Medulla oblongata (tissue), 1 donor: Measurements from ENCODE around the gene UQCRC1.
A peak's percentile ranks its signal among the peaks of the same experiment; 100 is the strongest.

Source experiments
- DNase-seq: peaks from one replicate; pipeline ENCODE4 v3.0.0-alpha.2; 2015; ENCODE audit errors: extremely low spot score

The UQCRC1 gene

DNA sequence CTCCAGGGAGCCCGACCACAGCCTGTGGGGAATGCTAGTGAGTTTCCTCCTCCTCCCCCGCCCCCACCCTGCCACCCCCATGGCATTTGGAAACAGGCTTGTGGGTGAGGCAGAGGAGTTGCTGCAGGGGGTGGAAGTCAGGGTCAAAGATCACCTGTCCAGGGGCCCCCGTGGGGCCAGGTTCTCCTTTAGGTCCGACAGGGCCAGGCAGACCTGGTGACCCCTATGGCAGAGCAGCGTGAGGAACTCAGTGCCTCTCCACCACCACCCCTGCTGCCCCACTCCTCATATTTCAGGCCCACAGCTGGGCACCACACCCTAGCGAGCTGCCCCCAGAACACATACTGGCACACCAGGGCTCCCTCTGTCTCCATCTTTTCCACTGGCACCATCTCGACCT lies 36.9 kb downstream of the UQCRC1 start:
- no peak for DNase-seq

DNA sequence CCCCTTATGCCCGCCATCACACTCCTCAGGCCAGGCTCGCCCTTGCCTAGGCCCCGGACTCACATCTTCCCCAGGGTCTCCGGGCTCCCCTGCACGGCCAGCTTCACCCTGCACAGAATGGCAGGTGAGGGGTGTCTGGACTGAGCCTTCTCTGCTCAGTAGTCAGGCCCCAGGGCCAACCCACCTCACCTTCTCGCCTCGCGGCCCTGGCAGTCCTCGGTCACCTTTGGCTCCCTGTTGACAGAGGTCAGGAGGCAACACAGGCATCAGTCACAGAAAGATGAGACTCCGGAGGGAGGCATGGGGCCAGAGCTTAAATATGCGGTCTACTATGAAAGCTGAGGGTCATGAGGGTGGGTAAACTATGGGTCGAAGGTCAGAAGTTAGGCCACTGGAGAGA lies 37.5 kb downstream of the UQCRC1 start:
- no peak for DNase-seq

DNA sequence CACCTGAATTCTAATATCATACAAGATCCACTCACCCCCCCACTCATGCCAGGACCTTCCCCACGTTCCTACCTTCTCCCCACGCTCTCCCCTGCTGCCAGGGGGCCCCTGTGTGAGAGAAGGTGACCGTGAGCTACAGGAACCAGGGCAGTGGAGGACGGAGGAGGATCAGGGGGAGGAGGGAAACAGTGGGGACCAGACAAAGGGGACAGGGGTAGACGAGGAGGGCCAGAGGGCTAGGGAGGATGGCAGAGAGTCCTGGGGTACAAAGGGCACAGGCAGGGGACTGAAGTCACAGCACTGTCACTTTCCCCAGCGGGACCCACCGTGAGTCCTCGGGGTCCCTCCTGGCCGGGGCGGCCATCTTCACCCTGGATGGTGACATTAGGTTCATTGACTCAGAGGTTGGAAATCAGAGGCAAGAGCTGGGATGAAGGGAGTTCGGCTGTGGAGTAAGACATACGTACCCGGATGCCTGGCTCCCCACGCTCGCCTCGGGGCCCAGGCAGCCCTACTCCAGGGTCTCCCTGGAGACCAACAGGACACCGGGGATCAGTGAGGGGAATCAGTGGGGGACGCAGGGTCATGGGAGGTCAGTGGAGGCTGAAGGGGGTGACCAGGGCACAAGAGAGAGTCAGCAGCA lies 39.5 kb downstream of the UQCRC1 start:
- DNase-seq = no peak

DNA sequence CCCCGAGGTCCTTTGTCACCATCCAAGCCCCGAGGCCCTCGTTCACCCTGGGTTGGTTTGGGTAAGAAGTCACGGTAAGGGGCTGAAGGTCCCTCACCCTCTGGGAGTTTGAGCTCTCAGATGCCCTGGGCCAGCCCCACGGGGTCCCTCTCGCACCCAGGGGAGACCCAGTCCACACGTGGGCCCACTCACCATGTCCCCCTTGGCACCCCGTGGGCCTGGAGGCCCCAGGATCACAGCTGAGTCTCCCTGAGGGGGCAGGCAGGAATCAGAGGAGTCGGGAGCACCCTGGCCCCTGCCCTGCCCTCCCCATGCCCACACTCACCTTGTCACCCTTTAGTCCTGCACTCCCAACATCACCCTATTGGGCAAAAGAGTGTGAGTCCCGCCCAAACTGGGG lies 40.0 kb downstream of the UQCRC1 start:
- DNase-seq = no peak

DNA sequence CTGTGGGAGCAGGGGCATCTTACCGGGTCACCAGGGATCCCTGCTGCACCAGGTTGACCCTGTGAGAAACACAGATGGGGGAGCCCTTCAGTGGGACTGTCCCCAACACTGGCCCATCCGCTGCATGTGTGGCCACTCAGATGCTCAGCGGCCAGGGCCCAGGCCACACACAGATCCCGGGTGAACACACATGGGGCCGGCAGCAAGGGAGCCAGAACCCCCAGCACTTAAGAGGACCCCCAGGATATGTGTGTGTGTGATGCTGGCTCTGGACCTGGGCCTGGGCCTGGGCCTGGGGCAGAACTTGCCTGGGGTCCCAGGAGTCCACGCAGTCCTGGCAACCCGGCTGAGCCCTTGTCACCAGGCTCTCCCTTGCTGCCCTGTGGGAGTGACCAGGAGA lies 41.0 kb downstream of the UQCRC1 start:
- no peak for DNase-seq

DNA sequence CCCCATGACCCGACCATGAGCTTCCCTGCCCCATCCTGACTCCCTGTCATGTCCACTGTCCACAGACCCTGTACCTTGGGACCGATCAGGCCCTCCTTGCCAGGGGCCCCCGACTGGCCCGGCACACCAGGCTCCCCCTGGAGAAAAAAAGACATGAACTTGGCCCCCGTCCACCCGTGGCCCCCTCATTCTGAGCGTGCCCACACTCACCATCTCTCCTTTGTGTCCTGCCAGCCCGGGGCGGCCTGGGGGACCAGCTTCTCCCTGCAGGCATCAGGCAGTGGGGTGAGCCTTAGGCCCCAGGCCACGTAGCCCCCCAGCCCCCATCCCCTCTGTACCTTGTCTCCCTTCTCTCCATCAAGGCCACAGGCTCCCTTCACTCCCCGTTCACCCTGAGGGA lies 41.9 kb downstream of the UQCRC1 start:
- no peak for DNase-seq

DNA sequence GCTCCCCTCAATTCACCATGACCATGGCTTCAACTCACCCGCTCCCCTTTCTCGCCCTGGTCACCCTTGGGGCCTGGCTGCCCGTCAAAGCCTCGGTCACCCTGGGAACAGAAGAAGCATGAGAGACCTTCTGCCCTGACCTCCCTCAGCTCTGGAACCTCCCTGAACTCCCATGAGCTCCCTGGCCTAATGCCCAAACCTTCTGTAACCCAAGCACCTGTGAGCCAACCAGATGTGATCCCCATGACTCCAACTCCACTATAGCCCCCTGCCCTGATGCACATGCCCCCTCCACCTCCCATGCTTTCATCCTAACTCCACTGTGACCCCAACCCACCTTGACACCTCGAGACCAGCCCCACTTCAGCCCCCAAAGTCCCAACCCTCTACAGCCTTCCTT lies 42.4 kb downstream of the UQCRC1 start:
- no peak for DNase-seq

DNA sequence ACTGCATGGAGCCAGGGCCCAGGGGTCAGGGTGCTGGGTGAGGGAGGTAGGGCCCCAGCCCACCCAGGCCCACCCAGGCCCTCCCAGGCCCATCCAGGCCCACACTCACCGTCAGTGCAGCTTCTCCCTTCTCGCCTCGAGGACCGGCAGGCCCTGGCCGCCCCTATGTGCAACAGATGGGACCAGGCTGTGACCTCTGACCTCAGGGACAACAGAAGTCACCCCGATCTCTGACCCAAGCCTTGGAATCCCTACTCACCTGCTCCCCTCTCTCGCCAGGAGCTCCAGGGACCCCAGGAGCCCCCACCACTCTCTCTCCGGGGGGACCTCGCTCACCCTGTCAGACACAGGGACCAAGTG lies 43.1 kb downstream of the UQCRC1 start:
- DNase-seq = no peak

DNA sequence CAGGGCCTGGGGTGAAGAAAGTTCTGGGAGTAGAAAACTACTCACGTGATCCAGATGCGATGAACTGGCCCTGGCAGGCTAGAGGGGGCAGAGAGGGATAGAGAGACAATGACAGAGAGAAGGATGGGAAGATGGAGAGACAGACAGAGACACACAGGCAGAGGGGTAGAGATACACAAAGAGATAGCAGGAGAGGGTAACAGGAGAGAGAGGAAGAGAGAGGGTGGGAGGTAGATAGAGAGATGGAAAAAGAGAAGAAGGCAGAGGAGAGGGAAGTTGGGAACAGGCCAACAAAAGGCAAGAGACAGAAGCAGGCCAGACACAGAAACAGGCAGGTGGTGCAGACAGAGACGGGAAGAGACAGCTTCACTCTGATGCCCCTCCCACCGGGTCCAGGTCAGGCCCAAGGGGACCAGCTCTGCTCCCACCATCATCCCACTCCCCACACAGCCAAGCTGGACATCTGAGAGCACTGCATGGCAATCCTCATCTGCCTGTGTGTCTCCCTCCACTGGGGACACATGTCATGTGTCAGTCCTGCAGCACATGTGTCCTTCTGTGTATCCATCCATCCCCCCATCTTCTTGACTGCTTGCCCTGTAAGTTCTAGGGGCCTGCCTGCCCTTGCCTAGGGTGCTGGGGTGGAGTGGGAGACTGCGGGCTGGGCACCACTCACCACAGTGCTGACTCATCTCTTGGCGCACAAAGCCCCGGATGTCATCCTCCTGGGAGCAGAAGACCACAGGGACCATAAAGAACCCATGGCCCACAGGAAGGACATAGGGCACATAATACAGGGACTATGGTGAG lies 43.6 kb downstream of the UQCRC1 start:
- DNase-seq = no peak

DNA sequence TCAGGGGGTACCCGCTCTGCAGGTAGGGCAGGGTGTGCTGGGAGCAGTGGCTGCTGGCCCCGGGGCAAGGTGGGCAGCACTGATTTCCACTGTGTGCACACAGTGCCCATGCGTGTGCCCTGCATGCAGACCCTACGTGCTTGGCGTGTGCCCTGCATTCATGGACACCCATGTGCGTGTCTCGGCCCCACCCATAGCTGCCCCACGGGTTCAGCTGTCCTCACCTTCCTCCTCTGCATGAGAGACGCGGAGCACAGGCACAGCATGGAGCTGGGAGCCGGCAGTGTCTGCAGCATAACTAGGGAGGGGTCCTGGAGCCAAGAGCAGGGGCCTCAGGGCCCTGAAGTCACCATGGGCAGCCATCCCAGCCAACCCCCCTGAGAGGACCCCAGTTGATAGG lies 44.3 kb downstream of the UQCRC1 start:
- no peak for DNase-seq

DNA sequence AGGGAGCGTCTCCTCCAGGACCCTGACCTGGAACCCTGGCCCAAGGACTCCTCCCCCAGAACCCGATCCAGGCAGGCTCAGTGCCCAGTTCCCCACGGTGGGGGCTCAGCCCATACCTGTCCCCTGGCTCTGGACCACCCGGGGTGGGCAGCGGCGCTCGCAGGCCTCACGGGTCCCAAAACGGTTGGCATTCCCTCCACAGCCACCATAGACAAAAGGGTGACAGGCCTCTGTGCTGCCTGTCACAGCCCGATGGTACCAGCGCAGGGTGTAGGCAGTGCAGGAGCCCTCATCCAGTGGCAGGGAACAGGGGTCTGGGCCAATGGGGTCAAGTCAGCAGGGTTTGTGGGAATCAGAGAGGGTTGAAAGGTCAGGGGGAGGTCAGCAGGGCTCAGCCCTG lies 44.8 kb downstream of the UQCRC1 start:
- DNase-seq = no peak

DNA sequence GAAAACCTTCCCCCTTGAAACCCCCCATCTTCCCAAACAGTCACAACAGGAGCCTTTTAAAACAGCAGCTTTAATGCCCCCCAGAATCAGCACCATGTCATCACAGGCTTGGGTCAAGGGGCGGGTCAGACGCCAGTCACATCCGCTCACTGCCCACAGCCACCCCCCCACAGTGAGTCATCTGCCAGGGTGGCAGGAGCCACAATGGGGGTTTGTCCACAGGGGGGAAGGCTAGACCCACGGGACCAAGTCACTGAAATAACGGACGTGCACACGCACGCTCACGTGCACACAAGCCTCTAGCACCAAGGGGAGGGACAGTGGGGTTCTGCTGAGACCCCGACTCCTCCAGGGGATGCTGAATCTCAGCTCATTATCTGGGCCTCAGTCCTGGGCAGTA lies 45.4 kb downstream of the UQCRC1 start:
- peak; percentile 75 for DNase-seq

DNA sequence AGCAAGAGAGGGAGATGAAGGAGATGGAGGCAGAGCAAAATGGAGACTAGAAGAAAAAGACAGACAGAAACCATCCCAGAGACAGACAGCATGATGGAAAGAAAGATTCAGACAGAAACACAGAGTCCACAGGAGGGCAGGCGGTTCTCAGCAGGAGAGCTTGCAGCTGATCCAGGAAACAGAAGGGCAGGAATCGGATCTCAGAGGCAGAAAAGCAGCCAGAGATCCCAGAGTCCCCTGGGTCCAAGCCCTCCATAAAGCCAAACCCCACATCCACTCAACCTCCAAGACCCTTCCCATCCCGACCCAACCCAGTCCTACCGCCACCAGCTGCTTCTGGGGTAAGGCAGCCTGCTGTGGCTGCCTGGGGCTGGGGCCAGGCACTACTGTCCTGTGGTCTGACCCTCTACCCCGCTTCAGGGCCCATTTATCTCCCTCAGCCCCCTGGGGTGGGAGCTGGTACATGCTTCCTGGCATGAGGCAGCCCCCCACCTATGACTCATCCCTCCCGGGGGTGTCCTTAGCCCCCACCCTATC lies 46.0 kb downstream of the UQCRC1 start, which contains the start of gene UCN2:
TSS of gene UCN2 (minus strand) at position 400 of the 537 bp plus-strand sequence. CDS start 657 bp downstream, outside the sequence.
- DNase-seq = no peak

DNA sequence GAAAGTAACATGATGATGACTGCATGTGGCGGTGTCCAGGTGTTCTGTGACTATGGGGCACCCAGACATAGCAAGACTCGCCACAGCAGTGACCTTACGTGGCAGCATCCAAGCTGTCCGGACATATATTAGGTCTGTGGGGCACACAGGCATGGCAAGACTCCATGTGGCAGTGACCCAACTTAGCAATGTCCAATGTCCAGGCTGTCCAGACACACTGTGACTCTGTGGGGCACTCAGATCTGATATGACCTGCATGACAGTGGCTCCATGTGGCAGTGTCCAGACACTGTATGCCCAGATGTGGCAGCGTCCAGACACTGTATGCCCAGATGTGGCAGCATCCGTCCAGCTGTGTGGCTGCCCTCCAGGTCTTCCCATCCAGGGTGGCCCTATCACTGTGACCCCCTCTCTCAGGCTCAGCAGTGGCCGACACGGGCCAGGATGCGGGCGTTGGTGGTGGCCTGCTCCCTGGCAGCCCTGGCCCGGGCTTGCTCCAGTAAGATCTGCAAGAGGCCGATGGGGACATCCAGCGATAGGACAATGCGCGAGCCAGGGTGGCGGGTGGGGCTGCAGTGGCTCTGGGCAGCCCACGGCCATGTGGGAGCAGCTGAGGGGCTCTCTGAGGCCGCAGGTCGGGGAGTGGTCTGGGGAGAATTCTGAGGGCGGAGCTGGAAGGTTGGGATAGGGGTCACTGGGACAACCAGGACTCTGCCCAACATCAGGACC lies 46.9 kb downstream of the UQCRC1 start:
- no peak for DNase-seq

DNA sequence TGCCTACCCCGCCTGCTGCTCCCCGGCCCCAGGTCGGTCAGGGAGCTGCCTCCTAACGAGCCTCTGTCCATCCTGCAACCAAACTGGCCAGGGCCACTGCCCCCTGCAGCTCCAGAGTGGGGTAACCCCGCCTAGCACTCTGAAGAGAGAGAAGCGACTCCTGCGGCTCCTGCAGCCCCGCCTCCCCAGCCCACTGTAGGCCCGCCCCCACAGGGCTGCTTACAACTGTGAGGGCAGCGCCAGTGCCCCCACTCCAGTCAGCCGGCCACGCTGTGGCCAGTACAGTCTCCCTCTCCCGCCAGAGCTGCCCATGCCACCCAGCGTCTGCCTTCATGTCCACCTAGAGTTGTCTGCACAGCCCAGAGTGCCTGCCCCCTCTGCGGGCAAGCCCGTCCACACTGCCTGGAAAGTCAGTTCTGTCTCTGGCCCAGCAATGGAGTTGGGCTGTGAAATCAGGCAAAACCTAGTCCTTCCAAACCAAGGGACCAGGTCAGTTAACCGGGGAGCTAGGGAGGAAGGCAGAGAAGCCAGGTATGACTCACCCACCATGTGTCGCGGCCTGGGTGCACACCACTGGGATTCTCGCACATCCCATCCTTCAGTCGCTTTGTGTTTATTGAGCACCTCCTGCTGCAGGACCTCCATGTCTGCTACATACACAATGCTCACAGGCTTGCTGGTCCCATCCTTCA lies 48.3 kb downstream of the UQCRC1 start:
- peak; percentile 55 for DNase-seq

DNA sequence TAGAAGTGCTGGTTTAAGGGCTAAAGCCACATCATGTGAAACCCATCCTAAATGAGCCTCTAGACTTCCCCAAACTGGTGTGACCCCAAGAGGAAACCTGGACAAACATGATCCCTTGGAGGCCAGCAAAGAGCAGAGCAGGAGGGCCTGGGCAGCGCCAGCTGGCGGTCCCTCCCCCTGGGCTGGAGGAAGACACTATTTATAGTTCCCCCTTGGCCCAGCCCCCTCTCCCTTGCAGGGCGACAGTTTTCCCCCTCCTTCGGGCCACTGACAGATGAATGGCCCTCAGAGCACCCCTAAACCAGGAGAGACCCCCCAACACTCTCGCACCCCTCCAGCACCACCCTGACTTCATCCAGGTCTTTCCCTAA lies 48.8 kb downstream of the UQCRC1 start:
- peak; percentile 49 for DNase-seq

DNA sequence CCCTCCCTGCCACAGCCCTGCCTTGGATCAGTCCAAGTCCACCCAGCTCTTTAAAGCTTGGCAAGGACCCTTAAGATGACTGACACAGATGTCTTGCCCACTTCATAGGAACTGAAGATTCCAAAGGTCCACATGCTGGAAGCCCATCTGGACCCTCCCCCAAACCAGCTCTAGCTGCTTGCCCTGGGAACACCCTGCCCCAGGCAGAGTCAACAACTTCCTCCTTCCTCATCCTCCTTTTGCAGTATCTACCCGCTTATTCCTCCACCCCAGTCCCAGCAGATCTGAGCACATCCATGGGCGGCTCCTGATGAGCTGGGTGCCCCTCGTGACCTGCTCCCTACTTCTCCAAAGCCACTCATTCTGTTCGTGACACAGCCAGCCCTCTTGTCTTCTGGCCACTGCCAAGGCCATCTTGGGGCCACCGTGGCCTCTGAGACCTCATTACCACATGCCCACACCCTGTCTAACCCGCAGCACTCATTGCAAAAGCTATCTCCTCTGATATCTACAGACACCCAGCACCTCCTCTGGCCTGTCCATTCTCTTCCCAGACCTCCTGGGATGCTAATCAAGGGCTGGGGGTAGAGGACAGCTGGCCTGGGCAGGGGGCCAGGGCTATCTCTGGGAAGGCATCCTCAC lies 50.8 kb downstream of the UQCRC1 start:
- DNase-seq = peak; percentile 27

DNA sequence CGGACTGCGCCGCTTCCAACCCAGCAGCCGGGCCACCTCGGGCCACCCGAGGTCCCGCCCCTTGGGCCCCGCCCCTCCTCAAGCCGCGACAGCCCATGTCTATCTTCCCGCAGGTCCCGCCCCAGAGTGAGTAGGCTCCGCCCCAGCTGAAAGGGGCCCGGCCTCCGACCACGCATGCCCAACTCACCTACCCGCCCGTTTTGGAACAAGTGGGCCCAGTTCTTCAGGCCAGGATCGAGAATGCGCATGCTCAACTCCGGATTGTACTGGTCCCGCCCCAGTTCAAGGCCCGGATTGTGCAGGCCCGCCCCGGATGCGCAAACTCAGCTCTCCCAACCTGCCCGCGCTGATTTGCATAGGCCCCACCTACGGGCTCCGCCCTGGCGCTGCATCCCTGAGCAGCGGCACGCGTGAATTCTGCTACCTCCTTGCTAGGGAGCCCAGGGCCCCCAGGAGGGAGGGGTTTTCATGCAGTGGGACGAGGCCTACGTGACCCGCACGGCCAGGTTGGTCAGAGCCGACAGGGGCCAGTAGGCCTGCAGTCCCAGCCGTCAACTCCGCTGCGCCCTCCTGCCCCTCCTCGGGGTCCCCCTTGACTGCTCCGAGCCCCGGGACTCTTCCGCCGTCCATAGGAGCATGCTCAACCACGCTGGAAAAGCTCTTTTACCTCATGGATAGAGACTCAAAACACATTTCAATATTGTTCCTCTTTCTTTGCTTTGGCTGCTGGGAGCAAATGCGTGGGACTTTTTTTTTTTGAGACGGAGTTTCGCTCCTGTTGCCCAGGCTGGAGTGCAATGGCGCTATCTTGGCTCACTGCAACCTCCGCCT lies 52.4 kb downstream of the UQCRC1 start, which contains the start of gene PFKFB4:
TSS of gene PFKFB4 (minus strand) at position 8 of the 831 bp plus-strand sequence. CDS start 26 bp downstream, outside the sequence.
- DNase-seq = peak; percentile 99

DNA sequence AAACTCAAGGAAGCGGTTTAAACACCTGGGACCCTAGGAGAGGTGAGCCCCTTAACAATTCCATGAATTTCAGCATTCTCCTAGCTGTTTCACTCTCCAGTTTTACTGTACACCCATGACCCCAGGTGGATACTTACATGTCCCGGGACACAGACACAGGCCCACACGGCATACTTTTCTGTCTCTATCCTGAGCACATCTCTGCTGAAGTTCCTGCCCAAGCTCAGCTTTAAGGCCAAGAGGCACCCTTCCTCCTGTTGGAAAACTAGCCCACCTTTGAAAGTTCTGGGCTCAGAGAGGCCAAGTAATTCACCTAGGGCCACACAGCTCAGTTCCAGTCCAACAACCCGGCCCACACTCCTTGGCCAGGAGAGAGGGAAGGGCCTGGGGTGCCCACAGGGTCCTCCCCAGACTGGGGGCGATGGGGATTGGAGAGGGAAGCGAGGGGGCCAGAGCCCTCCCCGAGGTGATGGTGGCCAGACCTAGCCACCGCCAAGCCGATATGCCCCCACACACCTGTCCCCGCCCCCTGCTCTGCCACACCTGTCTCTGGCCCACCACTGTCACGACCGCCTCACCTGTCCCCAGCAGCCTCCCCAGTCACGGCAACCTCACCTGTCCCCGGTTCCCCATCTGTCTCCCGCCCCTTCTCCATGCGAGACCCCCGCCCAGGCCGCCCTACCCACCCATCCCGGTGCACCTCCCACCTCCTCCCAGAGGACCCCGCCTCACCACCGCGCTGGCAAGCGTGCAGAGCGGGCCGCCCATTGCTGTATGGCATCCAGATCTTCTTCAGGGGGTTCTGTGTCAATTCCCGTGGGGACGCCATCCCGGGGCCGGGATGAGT lies 53.3 kb downstream of the UQCRC1 start:
- no peak for DNase-seq
